OCI-LY1 (cell line): ENCODE measurements around the gene POU2F2.

ENCODE experiments used
- CTCF ChIP-seq: fragments of 200-600 bp; sonication (generic), shearing (Covaris generic); IDR thresholded peaks from 2 replicates; pipeline ENCODE4 v1.5.1; 2017; ENCODE audit warnings: mild to moderate bottlenecking, antibody characterized with exemption, low read length, moderate library complexity, mixed read lengths
- EZH2 ChIP-seq: fragments of 200-600 bp; sonication (generic), shearing (Covaris generic); IDR thresholded peaks from 2 replicates; pipeline ENCODE4 v1.8.0; 2017; ENCODE audit warnings: borderline replicate concordance, mixed run types, mild to moderate bottlenecking, antibody characterized with exemption, low read length, moderate library complexity, mixed read lengths

- TF ChIP-seq CTCF (no peak), EZH2 (no peak)
Observed at GRCh38 chr19:42149447-42150202, 17.4 kb upstream of the POU2F2 start.
